WTC11 (cell line): ENCODE results near the gene ZFYVE28. TPM values are rescaled to one million over a fixed set of nuclear protein-coding genes. Genes with fewer than 3 reads are reported as not detected.

Experiments
- ATAC-seq: fragments of 200-7000 bp; cut with Tn5 transposase; 2 replicates; pipeline ENCODE4 v1.10.0; 2021; ENCODE audit warnings: mild to moderate bottlenecking, moderate library complexity
- CTCF ChIA-PET: fragments of 300-600 bp; sonication (Branson Sonifier 250); formaldehyde crosslinking; loops from one replicate; lab custom pipeline; 2021; ENCODE audit warnings: antibody characterized with exemption; lab: Charles Lee
- POLR2A ChIA-PET: fragments of 350-600 bp; sonication (Branson Sonifier 250); formaldehyde crosslinking; loops from one replicate; lab custom pipeline; 2021; ENCODE audit warnings: antibody characterized with exemption; lab: Charles Lee
- DNase-seq: peaks from one replicate; pipeline ENCODE4 v3.0.0; 2021; ENCODE audit warnings: low spot score
- H3K27ac Mint-ChIP-seq: 2 replicates; pipeline ENCODE4 v1.8.0; 2021; ENCODE audit warnings: mixed read lengths
- H3K27me3 Mint-ChIP-seq: 2 replicates; pipeline ENCODE4 v1.8.0; 2021; ENCODE audit warnings: low read depth, mild to moderate bottlenecking, moderate library complexity, mixed read lengths
- H3K36me3 Mint-ChIP-seq: 2 replicates; pipeline ENCODE4 v1.8.0; 2021; ENCODE audit warnings: mixed read lengths
- H3K4me1 Mint-ChIP-seq: 2 replicates; pipeline ENCODE4 v1.8.0; 2022; ENCODE audit warnings: mixed read lengths
- H3K4me3 Mint-ChIP-seq: 2 replicates; pipeline ENCODE4 v1.8.0; 2021; ENCODE audit warnings: mild to moderate bottlenecking, moderate library complexity, mixed read lengths
- H3K9me3 Mint-ChIP-seq: 2 replicates; pipeline ENCODE4 v1.8.0; 2021; ENCODE audit warnings: mixed read lengths
- ETV6 ChIP-seq: sonication (generic); formaldehyde crosslinking; IDR thresholded peaks from 2 replicates; pipeline ENCODE4 v1.8.1; 2022; ENCODE audit warnings: mild to moderate bottlenecking, missing genetic modification reagents
- GABPB1 ChIP-seq: sonication (generic); formaldehyde crosslinking; IDR thresholded peaks from 2 replicates; pipeline ENCODE4 v1.8.1; 2023; ENCODE audit warnings: mild to moderate bottlenecking, missing genetic modification reagents
- KAT7 ChIP-seq: sonication (generic); formaldehyde crosslinking; IDR thresholded peaks from 2 replicates; pipeline ENCODE4 v1.8.1; 2023; ENCODE audit warnings: missing genetic modification reagents, mild to moderate bottlenecking, borderline replicate concordance
- NFATC4 ChIP-seq: fragments of 250-450 bp; sonication (Bioruptor Pico); IDR thresholded peaks from 2 replicates; pipeline ENCODE4 v1.9.0; 2021; ENCODE audit warnings: mild to moderate bottlenecking
- PRRX2 ChIP-seq: fragments of 250-450 bp; sonication (Bioruptor Pico); IDR thresholded peaks from 2 replicates; pipeline ENCODE4 v1.8.0; 2021; ENCODE audit warnings: mild to moderate bottlenecking
- SP1 ChIP-seq: sonication (generic); formaldehyde crosslinking; conservative IDR thresholded peaks from 2 replicates; pipeline ENCODE4 v1.8.1; 2022; ENCODE audit warnings: missing genetic modification reagents
- ZNF121 ChIP-seq: sonication (generic); formaldehyde crosslinking; IDR thresholded peaks from 2 replicates; pipeline ENCODE4 v1.8.0; 2023; ENCODE audit warnings: missing genetic modification reagents
- ZNF671 ChIP-seq: fragments of 250-450 bp; sonication (Bioruptor Pico); IDR thresholded peaks from 2 replicates; pipeline ENCODE4 v1.8.0; 2021; ENCODE audit warnings: mild to moderate bottlenecking
- total RNA-seq: library from RNA; stranded (reverse); gene quantifications from 3 replicates; pipeline ENCODE4 v1.2.3, GENCODE V29; 2021
- TF ChIP-seq, protein P1 (sequence below): sonication (generic); formaldehyde crosslinking; IDR thresholded peaks from 2 replicates; pipeline ENCODE4 v1.8.0; 2023; ENCODE audit warnings: missing genetic modification reagents, mild to moderate bottlenecking, borderline replicate concordance
- TF ChIP-seq, protein P2 (sequence below): fragments of 250-450 bp; sonication (Bioruptor Pico); IDR thresholded peaks from 2 replicates; pipeline ENCODE4 v2.1.2; 2022; ENCODE audit warnings: mild to moderate bottlenecking, moderate library complexity
- TF ChIP-seq, protein P3 (sequence below): sonication (generic); formaldehyde crosslinking; IDR thresholded peaks from 2 replicates; pipeline ENCODE4 v1.8.1; 2023; ENCODE audit warnings: mild to moderate bottlenecking, missing genetic modification reagents, borderline replicate concordance
- TF ChIP-seq, protein P4 (sequence below): fragments of 200-600 bp; IDR thresholded peaks from 2 replicates; pipeline ENCODE4 v1.8.0; 2022; ENCODE audit warnings: antibody characterized with exemption
- TF ChIP-seq, protein P5 (sequence below): sonication (generic); formaldehyde crosslinking; IDR thresholded peaks from 2 replicates; pipeline ENCODE4 v1.8.1; 2022; ENCODE audit warnings: missing genetic modification reagents, borderline replicate concordance
- TF ChIP-seq, protein P6 (sequence below): fragments of 250-450 bp; sonication (Bioruptor Pico); IDR thresholded peaks from 2 replicates; pipeline ENCODE4 v1.9.0; 2021; ENCODE audit warnings: mild to moderate bottlenecking
- TF ChIP-seq, protein P7 (sequence below): sonication (generic); formaldehyde crosslinking; IDR thresholded peaks from 2 replicates; pipeline ENCODE4 v1.8.1; 2023; ENCODE audit warnings: mild to moderate bottlenecking, missing genetic modification reagents, moderate library complexity

ZFYVE28 gene
- total RNA-seq, 1 experiment from 2014 or later, result 7.8 TPM

DNA sequence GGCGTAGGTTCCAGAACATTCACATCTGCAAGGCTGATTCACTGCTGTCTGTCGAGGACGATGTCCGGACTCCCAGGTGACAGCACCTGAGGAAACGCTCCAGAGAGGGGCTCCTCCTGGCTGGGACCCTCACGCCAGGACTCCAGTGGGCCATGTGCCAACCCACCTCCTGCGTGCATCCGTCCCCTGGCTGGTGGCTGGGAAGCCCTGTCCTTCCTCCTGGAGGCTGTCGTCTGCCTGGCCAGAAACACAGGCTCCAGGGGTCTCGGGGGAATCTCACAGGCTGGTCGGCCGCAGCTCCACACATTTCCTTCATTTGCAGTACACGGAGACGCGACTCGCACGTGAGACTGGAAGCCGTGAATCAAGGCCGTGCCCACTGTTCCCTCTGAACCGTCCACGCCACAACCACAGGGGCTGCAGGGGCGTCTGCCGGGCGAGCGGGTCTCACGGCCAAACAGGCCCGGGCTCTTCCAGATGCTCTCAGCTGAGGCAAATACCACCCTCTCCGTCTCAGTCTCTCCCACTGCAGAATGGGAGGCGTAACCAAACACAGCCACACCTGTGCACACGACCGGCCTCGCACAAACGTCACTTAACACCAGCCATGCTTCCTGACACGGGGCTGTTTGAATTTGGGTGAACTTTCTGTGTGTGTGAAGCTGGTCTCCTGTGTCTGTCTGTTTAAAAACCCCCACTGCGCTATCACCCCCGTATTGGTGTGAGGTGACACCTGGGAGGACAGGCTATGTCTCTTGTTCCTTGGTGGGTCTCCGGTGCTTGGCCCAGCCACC, 117.8 kb downstream of the ZFYVE28 start (continued):
- TF ChIP-seq, protein P1, sequence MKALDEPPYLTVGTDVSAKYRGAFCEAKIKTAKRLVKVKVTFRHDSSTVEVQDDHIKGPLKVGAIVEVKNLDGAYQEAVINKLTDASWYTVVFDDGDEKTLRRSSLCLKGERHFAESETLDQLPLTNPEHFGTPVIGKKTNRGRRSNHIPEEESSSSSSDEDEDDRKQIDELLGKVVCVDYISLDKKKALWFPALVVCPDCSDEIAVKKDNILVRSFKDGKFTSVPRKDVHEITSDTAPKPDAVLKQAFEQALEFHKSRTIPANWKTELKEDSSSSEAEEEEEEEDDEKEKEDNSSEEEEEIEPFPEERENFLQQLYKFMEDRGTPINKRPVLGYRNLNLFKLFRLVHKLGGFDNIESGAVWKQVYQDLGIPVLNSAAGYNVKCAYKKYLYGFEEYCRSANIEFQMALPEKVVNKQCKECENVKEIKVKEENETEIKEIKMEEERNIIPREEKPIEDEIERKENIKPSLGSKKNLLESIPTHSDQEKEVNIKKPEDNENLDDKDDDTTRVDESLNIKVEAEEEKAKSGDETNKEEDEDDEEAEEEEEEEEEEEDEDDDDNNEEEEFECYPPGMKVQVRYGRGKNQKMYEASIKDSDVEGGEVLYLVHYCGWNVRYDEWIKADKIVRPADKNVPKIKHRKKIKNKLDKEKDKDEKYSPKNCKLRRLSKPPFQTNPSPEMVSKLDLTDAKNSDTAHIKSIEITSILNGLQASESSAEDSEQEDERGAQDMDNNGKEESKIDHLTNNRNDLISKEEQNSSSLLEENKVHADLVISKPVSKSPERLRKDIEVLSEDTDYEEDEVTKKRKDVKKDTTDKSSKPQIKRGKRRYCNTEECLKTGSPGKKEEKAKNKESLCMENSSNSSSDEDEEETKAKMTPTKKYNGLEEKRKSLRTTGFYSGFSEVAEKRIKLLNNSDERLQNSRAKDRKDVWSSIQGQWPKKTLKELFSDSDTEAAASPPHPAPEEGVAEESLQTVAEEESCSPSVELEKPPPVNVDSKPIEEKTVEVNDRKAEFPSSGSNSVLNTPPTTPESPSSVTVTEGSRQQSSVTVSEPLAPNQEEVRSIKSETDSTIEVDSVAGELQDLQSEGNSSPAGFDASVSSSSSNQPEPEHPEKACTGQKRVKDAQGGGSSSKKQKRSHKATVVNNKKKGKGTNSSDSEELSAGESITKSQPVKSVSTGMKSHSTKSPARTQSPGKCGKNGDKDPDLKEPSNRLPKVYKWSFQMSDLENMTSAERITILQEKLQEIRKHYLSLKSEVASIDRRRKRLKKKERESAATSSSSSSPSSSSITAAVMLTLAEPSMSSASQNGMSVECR (CRISPR knock-in tag), result no peak
- TF ChIP-seq ZNF671 (CRISPR knock-in tag) (no peak), KAT7 (CRISPR knock-in tag) (no peak), ETV6 (CRISPR knock-in tag) (no peak), NFATC4 (CRISPR knock-in tag) (no peak)
- TF ChIP-seq, protein P2, sequence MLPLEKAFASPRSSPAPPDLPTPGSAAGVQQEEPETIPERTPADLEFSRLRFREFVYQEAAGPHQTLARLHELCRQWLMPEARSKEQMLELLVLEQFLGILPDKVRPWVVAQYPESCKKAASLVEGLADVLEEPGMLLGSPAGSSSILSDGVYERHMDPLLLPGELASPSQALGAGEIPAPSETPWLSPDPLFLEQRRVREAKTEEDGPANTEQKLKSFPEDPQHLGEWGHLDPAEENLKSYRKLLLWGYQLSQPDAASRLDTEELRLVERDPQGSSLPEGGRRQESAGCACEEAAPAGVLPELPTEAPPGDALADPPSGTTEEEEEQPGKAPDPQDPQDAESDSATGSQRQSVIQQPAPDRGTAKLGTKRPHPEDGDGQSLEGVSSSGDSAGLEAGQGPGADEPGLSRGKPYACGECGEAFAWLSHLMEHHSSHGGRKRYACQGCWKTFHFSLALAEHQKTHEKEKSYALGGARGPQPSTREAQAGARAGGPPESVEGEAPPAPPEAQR, result no peak
- TF ChIP-seq, protein P3, sequence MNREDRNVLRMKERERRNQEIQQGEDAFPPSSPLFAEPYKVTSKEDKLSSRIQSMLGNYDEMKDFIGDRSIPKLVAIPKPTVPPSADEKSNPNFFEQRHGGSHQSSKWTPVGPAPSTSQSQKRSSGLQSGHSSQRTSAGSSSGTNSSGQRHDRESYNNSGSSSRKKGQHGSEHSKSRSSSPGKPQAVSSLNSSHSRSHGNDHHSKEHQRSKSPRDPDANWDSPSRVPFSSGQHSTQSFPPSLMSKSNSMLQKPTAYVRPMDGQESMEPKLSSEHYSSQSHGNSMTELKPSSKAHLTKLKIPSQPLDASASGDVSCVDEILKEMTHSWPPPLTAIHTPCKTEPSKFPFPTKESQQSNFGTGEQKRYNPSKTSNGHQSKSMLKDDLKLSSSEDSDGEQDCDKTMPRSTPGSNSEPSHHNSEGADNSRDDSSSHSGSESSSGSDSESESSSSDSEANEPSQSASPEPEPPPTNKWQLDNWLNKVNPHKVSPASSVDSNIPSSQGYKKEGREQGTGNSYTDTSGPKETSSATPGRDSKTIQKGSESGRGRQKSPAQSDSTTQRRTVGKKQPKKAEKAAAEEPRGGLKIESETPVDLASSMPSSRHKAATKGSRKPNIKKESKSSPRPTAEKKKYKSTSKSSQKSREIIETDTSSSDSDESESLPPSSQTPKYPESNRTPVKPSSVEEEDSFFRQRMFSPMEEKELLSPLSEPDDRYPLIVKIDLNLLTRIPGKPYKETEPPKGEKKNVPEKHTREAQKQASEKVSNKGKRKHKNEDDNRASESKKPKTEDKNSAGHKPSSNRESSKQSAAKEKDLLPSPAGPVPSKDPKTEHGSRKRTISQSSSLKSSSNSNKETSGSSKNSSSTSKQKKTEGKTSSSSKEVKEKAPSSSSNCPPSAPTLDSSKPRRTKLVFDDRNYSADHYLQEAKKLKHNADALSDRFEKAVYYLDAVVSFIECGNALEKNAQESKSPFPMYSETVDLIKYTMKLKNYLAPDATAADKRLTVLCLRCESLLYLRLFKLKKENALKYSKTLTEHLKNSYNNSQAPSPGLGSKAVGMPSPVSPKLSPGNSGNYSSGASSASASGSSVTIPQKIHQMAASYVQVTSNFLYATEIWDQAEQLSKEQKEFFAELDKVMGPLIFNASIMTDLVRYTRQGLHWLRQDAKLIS, result no peak

DNA sequence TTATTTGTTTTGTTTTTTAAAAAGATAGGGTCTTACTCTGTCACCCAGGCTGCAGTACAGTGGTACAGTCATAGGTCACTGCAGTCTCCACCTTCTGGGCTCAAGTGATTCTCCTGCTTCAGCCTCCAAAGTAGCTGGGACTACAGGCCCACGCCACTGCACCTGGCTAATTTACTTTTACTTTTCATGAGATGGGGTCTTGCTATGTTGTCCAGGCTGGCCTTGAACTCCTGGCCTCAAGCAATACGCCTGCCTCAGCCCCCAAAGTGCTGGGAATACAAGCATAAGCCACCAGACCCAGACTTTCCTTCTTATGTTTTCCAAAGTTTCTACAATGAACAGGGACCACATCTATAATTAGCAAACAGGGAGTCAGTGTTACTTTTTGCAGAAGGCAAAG, 118.7 kb downstream of the ZFYVE28 start:
- Mint-ChIP-seq H3K27me3 (no peaks in the 10 kb centered on the region; the same call in 1 of the 2 replicates), H3K27ac (no peak overlapping the region), H3K36me3 (peaks cover 7% of the 10 kb centered on the region)
- no peak for ATAC-seq
- POLR2A ChIA-PET, result no interaction called here
- DNase-seq, result no peak
- TF ChIP-seq ZNF121 (CRISPR knock-in tag), result peak; percentile 9; the same call in 1 of the 2 replicates
- TF ChIP-seq GABPB1 (CRISPR knock-in tag), result no peak
- TF ChIP-seq, all 79 proteins: peak for 1
- no peak overlapping the region for H3K4me3 Mint-ChIP-seq
- peaks cover 12% of the 10 kb centered on the region for H3K4me1 Mint-ChIP-seq
- H3K9me3 Mint-ChIP-seq, result peaks cover 8% of the 10 kb centered on the region
- CTCF ChIA-PET, result no interaction called here

DNA sequence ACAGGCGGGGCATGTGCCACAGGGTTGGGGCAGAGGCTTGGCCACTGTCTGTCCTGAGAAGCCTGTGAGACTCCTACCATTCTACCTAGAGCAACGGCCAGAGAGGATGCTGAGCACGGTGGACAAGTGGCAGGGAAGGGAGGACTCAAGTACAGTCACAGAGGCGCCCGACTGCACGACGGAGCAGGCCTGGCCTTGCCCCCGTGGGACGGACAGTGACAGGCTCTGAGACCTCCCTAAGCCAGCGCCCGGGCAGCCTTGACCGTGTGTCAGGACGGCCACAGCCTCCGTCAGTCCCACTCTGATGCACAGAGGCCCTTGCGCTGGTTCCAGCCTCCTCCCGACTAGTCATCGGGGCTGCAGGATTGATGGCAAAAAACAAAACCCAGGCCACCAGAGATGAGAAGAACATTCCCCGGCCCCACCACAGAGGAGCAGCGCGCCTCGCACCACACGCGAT, 119.9 kb downstream of the ZFYVE28 start:
- H3K27me3 Mint-ChIP-seq, result no peaks in the 10 kb centered on the region; the same call in 1 of the 2 replicates
- H3K27ac Mint-ChIP-seq, result no peak overlapping the region; the same call in 1 of the 2 replicates
- peaks cover 9% of the 10 kb centered on the region for H3K36me3 Mint-ChIP-seq
- ATAC-seq (no peak), DNase-seq (no peak)
- H3K4me1 Mint-ChIP-seq, result peaks cover 12% of the 10 kb centered on the region
- peaks cover 16% of the 10 kb centered on the region for H3K9me3 Mint-ChIP-seq
- H3K4me3 Mint-ChIP-seq, result no peak overlapping the region
- POLR2A ChIA-PET, result no interaction called here
- CTCF ChIA-PET, result no interaction called here
- TF ChIP-seq PRRX2 (CRISPR knock-in tag), result no peak
- no peak for TF ChIP-seq SP1 (CRISPR knock-in tag)
- TF ChIP-seq, protein P4, sequence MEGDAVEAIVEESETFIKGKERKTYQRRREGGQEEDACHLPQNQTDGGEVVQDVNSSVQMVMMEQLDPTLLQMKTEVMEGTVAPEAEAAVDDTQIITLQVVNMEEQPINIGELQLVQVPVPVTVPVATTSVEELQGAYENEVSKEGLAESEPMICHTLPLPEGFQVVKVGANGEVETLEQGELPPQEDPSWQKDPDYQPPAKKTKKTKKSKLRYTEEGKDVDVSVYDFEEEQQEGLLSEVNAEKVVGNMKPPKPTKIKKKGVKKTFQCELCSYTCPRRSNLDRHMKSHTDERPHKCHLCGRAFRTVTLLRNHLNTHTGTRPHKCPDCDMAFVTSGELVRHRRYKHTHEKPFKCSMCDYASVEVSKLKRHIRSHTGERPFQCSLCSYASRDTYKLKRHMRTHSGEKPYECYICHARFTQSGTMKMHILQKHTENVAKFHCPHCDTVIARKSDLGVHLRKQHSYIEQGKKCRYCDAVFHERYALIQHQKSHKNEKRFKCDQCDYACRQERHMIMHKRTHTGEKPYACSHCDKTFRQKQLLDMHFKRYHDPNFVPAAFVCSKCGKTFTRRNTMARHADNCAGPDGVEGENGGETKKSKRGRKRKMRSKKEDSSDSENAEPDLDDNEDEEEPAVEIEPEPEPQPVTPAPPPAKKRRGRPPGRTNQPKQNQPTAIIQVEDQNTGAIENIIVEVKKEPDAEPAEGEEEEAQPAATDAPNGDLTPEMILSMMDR, result no peak
- TF ChIP-seq, protein P5, sequence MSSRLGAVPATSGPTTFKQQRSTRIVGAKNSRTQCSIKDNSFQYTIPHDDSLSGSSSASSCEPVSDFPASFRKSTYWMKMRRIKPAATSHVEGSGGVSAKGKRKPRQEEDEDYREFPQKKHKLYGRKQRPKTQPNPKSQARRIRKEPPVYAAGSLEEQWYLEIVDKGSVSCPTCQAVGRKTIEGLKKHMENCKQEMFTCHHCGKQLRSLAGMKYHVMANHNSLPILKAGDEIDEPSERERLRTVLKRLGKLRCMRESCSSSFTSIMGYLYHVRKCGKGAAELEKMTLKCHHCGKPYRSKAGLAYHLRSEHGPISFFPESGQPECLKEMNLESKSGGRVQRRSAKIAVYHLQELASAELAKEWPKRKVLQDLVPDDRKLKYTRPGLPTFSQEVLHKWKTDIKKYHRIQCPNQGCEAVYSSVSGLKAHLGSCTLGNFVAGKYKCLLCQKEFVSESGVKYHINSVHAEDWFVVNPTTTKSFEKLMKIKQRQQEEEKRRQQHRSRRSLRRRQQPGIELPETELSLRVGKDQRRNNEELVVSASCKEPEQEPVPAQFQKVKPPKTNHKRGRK (CRISPR knock-in tag), result no peak
- TF ChIP-seq, protein P6, sequence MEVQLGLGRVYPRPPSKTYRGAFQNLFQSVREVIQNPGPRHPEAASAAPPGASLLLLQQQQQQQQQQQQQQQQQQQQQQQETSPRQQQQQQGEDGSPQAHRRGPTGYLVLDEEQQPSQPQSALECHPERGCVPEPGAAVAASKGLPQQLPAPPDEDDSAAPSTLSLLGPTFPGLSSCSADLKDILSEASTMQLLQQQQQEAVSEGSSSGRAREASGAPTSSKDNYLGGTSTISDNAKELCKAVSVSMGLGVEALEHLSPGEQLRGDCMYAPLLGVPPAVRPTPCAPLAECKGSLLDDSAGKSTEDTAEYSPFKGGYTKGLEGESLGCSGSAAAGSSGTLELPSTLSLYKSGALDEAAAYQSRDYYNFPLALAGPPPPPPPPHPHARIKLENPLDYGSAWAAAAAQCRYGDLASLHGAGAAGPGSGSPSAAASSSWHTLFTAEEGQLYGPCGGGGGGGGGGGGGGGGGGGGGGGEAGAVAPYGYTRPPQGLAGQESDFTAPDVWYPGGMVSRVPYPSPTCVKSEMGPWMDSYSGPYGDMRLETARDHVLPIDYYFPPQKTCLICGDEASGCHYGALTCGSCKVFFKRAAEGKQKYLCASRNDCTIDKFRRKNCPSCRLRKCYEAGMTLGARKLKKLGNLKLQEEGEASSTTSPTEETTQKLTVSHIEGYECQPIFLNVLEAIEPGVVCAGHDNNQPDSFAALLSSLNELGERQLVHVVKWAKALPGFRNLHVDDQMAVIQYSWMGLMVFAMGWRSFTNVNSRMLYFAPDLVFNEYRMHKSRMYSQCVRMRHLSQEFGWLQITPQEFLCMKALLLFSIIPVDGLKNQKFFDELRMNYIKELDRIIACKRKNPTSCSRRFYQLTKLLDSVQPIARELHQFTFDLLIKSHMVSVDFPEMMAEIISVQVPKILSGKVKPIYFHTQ (CRISPR knock-in tag), result no peak
- TF ChIP-seq, protein P7, sequence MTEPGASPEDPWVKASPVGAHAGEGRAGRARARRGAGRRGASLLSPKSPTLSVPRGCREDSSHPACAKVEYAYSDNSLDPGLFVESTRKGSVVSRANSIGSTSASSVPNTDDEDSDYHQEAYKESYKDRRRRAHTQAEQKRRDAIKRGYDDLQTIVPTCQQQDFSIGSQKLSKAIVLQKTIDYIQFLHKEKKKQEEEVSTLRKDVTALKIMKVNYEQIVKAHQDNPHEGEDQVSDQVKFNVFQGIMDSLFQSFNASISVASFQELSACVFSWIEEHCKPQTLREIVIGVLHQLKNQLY (CRISPR knock-in tag), result no peak
